HepG2 (cell line): ENCODE data around the gene UBE2Q2.

Source experiments
- HNRNPUL1 ChIP-seq: fragments of 200-400 bp; formaldehyde crosslinking; IDR thresholded peaks from 2 replicates; pipeline ENCODE4 v1.6.1; 2017; ENCODE audit warnings: low read depth, mild to moderate bottlenecking, low read length, moderate library complexity
- NFE2L2 ChIP-seq: fragments of 150-350 bp; IDR thresholded peaks from 2 replicates; pipeline ENCODE4 v1.6.1; 2014; ENCODE audit warnings: low read length
- ZNF17 ChIP-seq: sonication (generic); formaldehyde crosslinking; IDR thresholded peaks from 2 replicates; pipeline ENCODE4 v1.5.0; 2020; ENCODE audit warnings: mild to moderate bottlenecking, missing genetic modification reagents
- ZNF24 ChIP-seq: fragments of 450-650 bp; IDR thresholded peaks from 2 replicates; pipeline ENCODE4 v1.6.1; 2017; ENCODE audit warnings: antibody characterized with exemption, mild to moderate bottlenecking

GRCh38 chr15:75943246-75943645 lies 100.0 kb downstream of the UBE2Q2 start:
- TF ChIP-seq ZNF24 (no peak), NFE2L2 (no peak), ZNF17 (CRISPR knock-in tag) (no peak), HNRNPUL1 (no peak)
